ENCODE results near the gene PDE6H.

DNA sequence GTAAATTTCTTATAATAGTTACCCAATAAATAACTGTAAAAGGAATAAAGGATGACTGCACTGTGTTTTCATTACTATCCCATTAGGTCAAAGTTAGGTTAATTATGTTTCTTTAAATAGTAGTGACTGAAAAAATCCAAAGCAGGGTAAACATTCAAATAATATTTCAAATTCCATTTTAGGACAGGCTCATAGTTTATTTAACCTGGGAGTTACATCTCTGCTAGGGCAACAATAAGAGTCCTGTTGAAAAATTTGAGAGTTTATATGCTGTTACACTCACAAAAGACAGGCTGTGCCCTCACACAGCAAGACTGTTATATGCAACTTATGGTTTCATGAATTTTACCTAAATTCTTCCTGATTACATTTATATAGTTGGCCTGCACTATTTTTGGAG is 42.5 kb upstream of the PDE6H start:
- TF ChIP-seq, protein P1, sequence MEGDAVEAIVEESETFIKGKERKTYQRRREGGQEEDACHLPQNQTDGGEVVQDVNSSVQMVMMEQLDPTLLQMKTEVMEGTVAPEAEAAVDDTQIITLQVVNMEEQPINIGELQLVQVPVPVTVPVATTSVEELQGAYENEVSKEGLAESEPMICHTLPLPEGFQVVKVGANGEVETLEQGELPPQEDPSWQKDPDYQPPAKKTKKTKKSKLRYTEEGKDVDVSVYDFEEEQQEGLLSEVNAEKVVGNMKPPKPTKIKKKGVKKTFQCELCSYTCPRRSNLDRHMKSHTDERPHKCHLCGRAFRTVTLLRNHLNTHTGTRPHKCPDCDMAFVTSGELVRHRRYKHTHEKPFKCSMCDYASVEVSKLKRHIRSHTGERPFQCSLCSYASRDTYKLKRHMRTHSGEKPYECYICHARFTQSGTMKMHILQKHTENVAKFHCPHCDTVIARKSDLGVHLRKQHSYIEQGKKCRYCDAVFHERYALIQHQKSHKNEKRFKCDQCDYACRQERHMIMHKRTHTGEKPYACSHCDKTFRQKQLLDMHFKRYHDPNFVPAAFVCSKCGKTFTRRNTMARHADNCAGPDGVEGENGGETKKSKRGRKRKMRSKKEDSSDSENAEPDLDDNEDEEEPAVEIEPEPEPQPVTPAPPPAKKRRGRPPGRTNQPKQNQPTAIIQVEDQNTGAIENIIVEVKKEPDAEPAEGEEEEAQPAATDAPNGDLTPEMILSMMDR (optimal IDR thresholded peaks at IDR 0.05 in 1 of 3, IDR thresholded peaks at IDR 0.05 in 1 of 3, conservative IDR thresholded peaks at IDR 0.05 in 1 of 3; ENCODE audit: extremely low read depth in 1 of 3, insufficient read depth in 2 of 3, low read length in 3 of 3): no peak
- TF ChIP-seq EZH2 (IDR thresholded peaks at IDR 0.05; ENCODE audit: low read length): no peak

Data from keratinocyte (primary cell).